ENCODE results near the gene KCNMB3.
A peak's percentile ranks its signal among the peaks of the same experiment; 100 is the strongest.
"Not testable (repeated sequence)": the region's sequence is repeated elsewhere in the genome, so short reads cannot be mapped to it uniquely, and the experiment has no call there.

The KCNMB3 gene

DNA sequence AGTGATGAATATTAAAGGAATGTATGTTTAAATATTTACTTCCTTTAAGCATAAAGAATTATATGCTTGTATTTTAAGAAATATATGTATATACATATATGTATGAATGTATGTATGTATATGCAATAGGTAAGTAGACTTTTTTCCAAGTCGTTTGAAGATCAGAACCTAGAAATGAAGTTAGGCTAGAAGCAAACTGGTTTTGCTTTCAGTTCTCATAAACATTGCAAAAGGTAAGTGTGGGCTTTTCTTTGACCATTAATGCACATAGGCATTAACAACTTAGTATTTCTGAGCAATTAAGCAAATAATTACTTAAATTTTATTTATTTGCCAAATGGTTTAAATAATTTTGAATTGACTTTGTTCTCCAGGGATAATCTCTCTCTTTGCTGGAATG is 10.6 kb downstream of the KCNMB3 start:
- whole genome bisulfite sequencing: 100% methylated on average over 1 of the region's 1 CpG
- H4K91ac ChIP-seq (ENCODE audit: low read length); H3K4me2 ChIP-seq (ENCODE audit: low read length, poor library complexity, severe bottlenecking); H3K9me3 ChIP-seq (ENCODE audit: control insufficient read depth, low read length); H3K23ac ChIP-seq (ENCODE audit: low read length in 2 of 2); H2AK5ac ChIP-seq (ENCODE audit: low read length, severe bottlenecking); H2BK15ac ChIP-seq (ENCODE audit: low read depth, poor library complexity, severe bottlenecking); H2BK12ac ChIP-seq (ENCODE audit: low read length in 2 of 2); H2BK120ac ChIP-seq (ENCODE audit: low read depth, low read length); H3K27ac ChIP-seq (ENCODE audit: low read length, poor library complexity, severe bottlenecking); H3K14ac ChIP-seq (ENCODE audit: low read length in 2 of 2); H3K9ac ChIP-seq (ENCODE audit: low read length); H3K4me1 ChIP-seq (ENCODE audit: control insufficient read depth, insufficient read depth, low read depth, low read length); H3K27me3 ChIP-seq (ENCODE audit: control insufficient read depth in 1 of 2, insufficient read depth in 1 of 2, low read length in 2 of 2); H3K4ac ChIP-seq (ENCODE audit: low read depth in 1 of 2, low read length in 2 of 2); H2BK5ac ChIP-seq (ENCODE audit: low read depth, low read length, poor library complexity, severe bottlenecking); DNase-seq; H3K4me3 ChIP-seq (ENCODE audit: insufficient read depth in 1 of 2, low read depth in 1 of 2, low read length in 2 of 2); H4K8ac ChIP-seq (ENCODE audit: low read length); H3K18ac ChIP-seq (ENCODE audit: low read depth in 1 of 2, low read length in 2 of 2); H2AFZ ChIP-seq (ENCODE audit: low read depth, low read length); H3K79me1 ChIP-seq (replicated peaks; ENCODE audit: low read length, poor library complexity, severe bottlenecking): not testable (repeated sequence)
- H3K36me3 ChIP-seq (ENCODE audit: control insufficient read depth in 1 of 2, insufficient read depth in 2 of 2, low read depth in 1 of 2, low read length in 2 of 2): peaks cover 0 to 14% of the 10 kb centered on the region in 2 experiments

- Histone ChIP-seq H2BK15ac (ENCODE audit: low read depth, poor library complexity, severe bottlenecking) (no peak overlapping the region), H3K9me3 (ENCODE audit: control insufficient read depth, low read length) (no peaks in the 10 kb centered on the region), H3K14ac (ENCODE audit: low read length in 2 of 2) (no peak overlapping the region), H4K91ac (ENCODE audit: low read length) (no peak overlapping the region), H2AFZ (ENCODE audit: low read depth, low read length) (no peak overlapping the region), H3K4me3 (ENCODE audit: insufficient read depth in 1 of 2, low read depth in 1 of 2, low read length in 2 of 2) (no peak overlapping the region), H3K27ac (ENCODE audit: low read length, poor library complexity, severe bottlenecking) (no peak overlapping the region), H3K4me2 (ENCODE audit: low read length, poor library complexity, severe bottlenecking) (no peak overlapping the region), H3K36me3 (ENCODE audit: control insufficient read depth in 1 of 2, insufficient read depth in 2 of 2, low read depth in 1 of 2, low read length in 2 of 2) (peaks cover 0 to 34% of the 10 kb centered on the region in 2 experiments), H4K8ac (ENCODE audit: low read length) (no peak overlapping the region), H2BK5ac (ENCODE audit: low read depth, low read length, poor library complexity, severe bottlenecking) (no peak overlapping the region), H2AK5ac (ENCODE audit: low read length, severe bottlenecking) (no peak overlapping the region), H2BK12ac (ENCODE audit: low read length in 2 of 2) (no peak overlapping the region), H3K9ac (ENCODE audit: low read length) (no peak overlapping the region), H2BK120ac (ENCODE audit: low read depth, low read length) (no peak overlapping the region), H3K4me1 (ENCODE audit: control insufficient read depth, insufficient read depth, low read depth, low read length) (no peaks in the 10 kb centered on the region), H3K23ac (ENCODE audit: low read length in 2 of 2) (no peak overlapping the region), H3K18ac (ENCODE audit: low read depth in 1 of 2, low read length in 2 of 2) (no peak overlapping the region), H3K4ac (ENCODE audit: low read depth in 1 of 2, low read length in 2 of 2) (no peak overlapping the region), H3K79me1 (replicated peaks; ENCODE audit: low read length, poor library complexity, severe bottlenecking) (peaks cover 1% of the 10 kb centered on the region), H3K27me3 (ENCODE audit: control insufficient read depth in 1 of 2, insufficient read depth in 1 of 2, low read length in 2 of 2) (no peaks in the 10 kb centered on the region)
- WGBS: 100% methylated on average over 1 of the region's 2 CpGs
- peak; percentile 18 for DNase-seq
Measured at GRCh38 chr3:179236669-179237301, 14.1 kb downstream of the KCNMB3 start.

GRCh38 chr3:179234199-179234598 is 16.7 kb downstream of the KCNMB3 start:
- WGBS: 100% methylated on average over 2 of the region's 4 CpGs
- Histone ChIP-seq H3K14ac (ENCODE audit: low read length in 2 of 2) (no peak overlapping the region), H2BK12ac (ENCODE audit: low read length in 2 of 2) (no peak overlapping the region), H3K4me2 (ENCODE audit: low read length, poor library complexity, severe bottlenecking) (no peak overlapping the region), H3K9me3 (ENCODE audit: control insufficient read depth, low read length) (no peaks in the 10 kb centered on the region), H2BK5ac (ENCODE audit: low read depth, low read length, poor library complexity, severe bottlenecking) (no peak overlapping the region), H3K18ac (ENCODE audit: low read depth in 1 of 2, low read length in 2 of 2) (no peak overlapping the region), H3K79me1 (replicated peaks; ENCODE audit: low read length, poor library complexity, severe bottlenecking) (peaks cover 1% of the 10 kb centered on the region), H4K91ac (ENCODE audit: low read length) (no peak overlapping the region), H3K27ac (ENCODE audit: low read length, poor library complexity, severe bottlenecking) (no peak overlapping the region), H2AK5ac (ENCODE audit: low read length, severe bottlenecking) (no peak overlapping the region), H3K27me3 (ENCODE audit: control insufficient read depth in 1 of 2, insufficient read depth in 1 of 2, low read length in 2 of 2) (no peaks in the 10 kb centered on the region), H3K23ac (ENCODE audit: low read length in 2 of 2) (no peak overlapping the region), H3K9ac (ENCODE audit: low read length) (no peak overlapping the region), H2BK15ac (ENCODE audit: low read depth, poor library complexity, severe bottlenecking) (no peak overlapping the region), H3K36me3 (ENCODE audit: control insufficient read depth in 1 of 2, insufficient read depth in 2 of 2, low read depth in 1 of 2, low read length in 2 of 2) (peaks cover 0 to 55% of the 10 kb centered on the region in 2 experiments), H4K8ac (ENCODE audit: low read length) (no peak overlapping the region), H3K4ac (ENCODE audit: low read depth in 1 of 2, low read length in 2 of 2) (no peak overlapping the region), H2BK120ac (ENCODE audit: low read depth, low read length) (no peak overlapping the region), H2AFZ (ENCODE audit: low read depth, low read length) (no peak overlapping the region), H3K4me3 (ENCODE audit: insufficient read depth in 1 of 2, low read depth in 1 of 2, low read length in 2 of 2) (no peak overlapping the region), H3K4me1 (ENCODE audit: control insufficient read depth, insufficient read depth, low read depth, low read length) (no peaks in the 10 kb centered on the region)
- peak; percentile 24 for DNase-seq

DNA sequence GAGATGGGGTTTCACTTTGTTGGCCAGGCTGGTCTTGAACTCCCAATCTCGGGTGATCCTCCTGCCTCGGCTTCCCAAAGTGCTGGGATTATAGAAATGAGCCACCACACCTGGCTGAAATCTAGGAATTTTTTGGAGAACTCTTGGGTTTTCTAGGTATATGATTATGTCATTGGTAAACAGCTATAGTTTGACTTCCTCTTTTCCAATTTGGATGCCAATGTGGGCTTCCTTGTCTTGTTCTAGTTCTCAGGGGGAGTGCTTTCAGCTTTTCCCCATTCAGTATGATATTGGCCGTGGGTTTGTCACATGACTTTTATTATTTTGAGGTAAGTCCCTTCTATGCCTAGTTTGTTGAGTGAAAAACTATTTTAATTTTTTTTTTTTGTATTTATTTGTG is 17.9 kb downstream of the KCNMB3 start:
- Histone ChIP-seq H4K8ac (ENCODE audit: low read length) (no peak overlapping the region), H4K91ac (ENCODE audit: low read length) (no peak overlapping the region), H3K9me3 (ENCODE audit: control insufficient read depth, low read length) (no peaks in the 10 kb centered on the region), H3K14ac (ENCODE audit: low read length in 2 of 2) (no peak overlapping the region), H3K79me1 (replicated peaks; ENCODE audit: low read length, poor library complexity, severe bottlenecking) (peaks cover 1% of the 10 kb centered on the region), H3K4me1 (ENCODE audit: control insufficient read depth, insufficient read depth, low read depth, low read length) (no peaks in the 10 kb centered on the region), H3K18ac (ENCODE audit: low read depth in 1 of 2, low read length in 2 of 2) (no peak overlapping the region), H2AK5ac (ENCODE audit: low read length, severe bottlenecking) (no peak overlapping the region), H2BK5ac (ENCODE audit: low read depth, low read length, poor library complexity, severe bottlenecking) (no peak overlapping the region), H2BK15ac (ENCODE audit: low read depth, poor library complexity, severe bottlenecking) (no peak overlapping the region), H3K27ac (ENCODE audit: low read length, poor library complexity, severe bottlenecking) (no peak overlapping the region), H2BK12ac (ENCODE audit: low read length in 2 of 2) (no peak overlapping the region), H3K4me3 (ENCODE audit: insufficient read depth in 1 of 2, low read depth in 1 of 2, low read length in 2 of 2) (no peak overlapping the region), H3K4ac (ENCODE audit: low read depth in 1 of 2, low read length in 2 of 2) (no peak overlapping the region), H2AFZ (ENCODE audit: low read depth, low read length) (no peak overlapping the region), H3K4me2 (ENCODE audit: low read length, poor library complexity, severe bottlenecking) (no peak overlapping the region), H3K36me3 (ENCODE audit: control insufficient read depth in 1 of 2, insufficient read depth in 2 of 2, low read depth in 1 of 2, low read length in 2 of 2) (peaks cover 0 to 58% of the 10 kb centered on the region in 2 experiments), H3K9ac (ENCODE audit: low read length) (no peak overlapping the region), H3K27me3 (ENCODE audit: control insufficient read depth in 1 of 2, insufficient read depth in 1 of 2, low read length in 2 of 2) (no peaks in the 10 kb centered on the region), H3K23ac (ENCODE audit: low read length in 2 of 2) (no peak overlapping the region), H2BK120ac (ENCODE audit: low read depth, low read length) (no peak overlapping the region)
- no peak for DNase-seq
- 98% methylated on average over 3 of the region's 3 CpGs for WGBS

Measured in mesenchymal stem cell (in vitro differentiated cells and primary cell).